GM18499 (cell line): ENCODE data around the gene RIMBP2.

Experiments
- ATAC-seq: cut with Tn5 transposase; IDR thresholded peaks from one replicate; pipeline ENCODE4 v1.9.1; 2021; ENCODE audit warnings: moderate number of reproducible peaks; ENCODE audit not compliant: insufficient read depth, unreplicated experiment

Gene RIMBP2

GRCh38 chr12:130461447-130461815 lies 254.7 kb downstream of the RIMBP2 start:
- ATAC-seq = no peak

- no peak for ATAC-seq
Observed at GRCh38 chr12:130460611-130461446, 255.3 kb downstream of the RIMBP2 start.

DNA sequence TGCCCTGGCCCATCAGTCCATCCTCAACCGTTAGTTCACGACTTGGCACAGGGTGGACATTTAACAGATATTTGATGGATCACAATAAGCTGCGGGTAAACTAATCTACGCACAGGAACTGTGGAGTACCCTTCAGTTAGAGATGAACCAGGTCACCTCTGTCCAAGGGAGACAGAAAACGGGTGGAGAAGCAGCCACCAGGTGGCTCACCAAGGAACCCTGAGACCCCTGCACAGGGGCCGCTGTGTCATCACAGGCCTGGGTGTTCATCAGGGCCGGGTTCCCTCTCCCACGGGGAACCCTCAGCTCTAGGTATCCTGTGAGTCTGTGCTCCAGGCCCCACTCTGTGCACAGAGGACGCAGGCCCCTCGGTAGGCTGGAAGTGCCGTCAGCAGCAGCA lies 256.2 kb downstream of the RIMBP2 start:
- no peak for ATAC-seq

- ATAC-seq = no peak
Observed at GRCh38 chr12:130458341-130458740, 257.8 kb downstream of the RIMBP2 start.

DNA sequence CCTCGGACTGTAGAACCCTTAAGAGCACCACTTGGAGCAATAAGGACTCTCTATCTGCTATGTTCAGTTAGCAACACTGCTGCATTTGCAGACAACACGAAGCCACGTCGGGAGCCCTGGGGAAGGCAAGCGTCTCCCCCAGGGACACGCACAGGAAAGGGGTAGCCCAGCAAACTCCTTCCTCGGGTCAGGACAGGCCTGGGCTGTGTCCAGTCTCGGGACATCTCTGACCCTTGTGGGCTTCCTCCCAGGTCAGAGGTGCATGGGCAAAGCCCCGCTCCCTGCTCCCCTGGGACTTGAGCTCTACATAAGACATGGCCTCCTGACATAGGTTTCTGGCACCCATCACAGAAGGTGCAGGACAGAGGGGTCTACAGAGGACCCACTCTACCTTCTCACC lies 258.9 kb downstream of the RIMBP2 start:
- ATAC-seq = no peak

- ATAC-seq = no peak
Observed at GRCh38 chr12:130456375-130457199, 259.5 kb downstream of the RIMBP2 start.

- no peak for ATAC-seq
Observed at GRCh38 chr12:130455161-130455560, 260.9 kb downstream of the RIMBP2 start.

DNA sequence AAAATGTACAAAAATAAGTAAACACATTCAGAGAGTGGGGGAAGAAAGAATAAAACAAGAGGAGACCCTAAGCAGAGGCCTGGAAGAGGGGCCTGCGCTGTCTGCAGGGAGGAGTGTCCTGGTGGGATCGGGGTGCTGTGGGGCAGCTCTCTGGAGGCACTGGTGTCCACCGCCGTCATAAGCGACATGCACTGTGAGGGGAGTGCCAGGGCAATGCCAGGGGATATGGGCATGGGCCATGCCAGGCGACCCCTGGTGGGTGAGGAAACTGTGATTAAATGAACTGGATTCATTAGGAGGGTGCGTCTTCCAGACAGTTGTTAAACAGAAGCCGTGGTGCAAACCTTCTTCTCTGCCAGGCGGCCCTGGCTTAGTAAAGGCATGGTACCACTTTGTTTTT lies 261.8 kb downstream of the RIMBP2 start:
- ATAC-seq = no peak

- ATAC-seq = no peak
Observed at GRCh38 chr12:130452546-130452945, 263.6 kb downstream of the RIMBP2 start.

GRCh38 chr12:130451001-130451930 lies 264.8 kb downstream of the RIMBP2 start:
- no peak for ATAC-seq

GRCh38 chr12:130449291-130449690 lies 266.8 kb downstream of the RIMBP2 start:
- ATAC-seq = no peak

- no peak for ATAC-seq
Observed at GRCh38 chr12:130448044-130448821, 267.9 kb downstream of the RIMBP2 start.

DNA sequence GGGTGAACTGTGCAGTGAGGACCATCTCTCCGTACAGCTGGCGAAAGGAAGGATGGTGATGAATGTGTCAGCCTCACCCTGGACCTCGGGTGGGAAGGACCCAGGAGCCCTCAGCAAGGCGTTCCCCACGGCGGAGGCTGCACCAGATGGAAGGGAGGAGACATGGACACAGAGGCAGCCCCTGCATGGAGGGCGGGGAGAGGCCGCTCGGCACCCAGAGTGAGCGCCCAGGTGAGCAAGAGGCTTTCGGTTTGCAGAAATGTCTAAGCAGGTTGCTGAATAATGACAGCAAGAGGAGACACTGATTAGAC lies 268.5 kb downstream of the RIMBP2 start:
- no peak for ATAC-seq

GRCh38 chr12:130446846-130447654 lies 269.0 kb downstream of the RIMBP2 start:
- no peak for ATAC-seq

DNA sequence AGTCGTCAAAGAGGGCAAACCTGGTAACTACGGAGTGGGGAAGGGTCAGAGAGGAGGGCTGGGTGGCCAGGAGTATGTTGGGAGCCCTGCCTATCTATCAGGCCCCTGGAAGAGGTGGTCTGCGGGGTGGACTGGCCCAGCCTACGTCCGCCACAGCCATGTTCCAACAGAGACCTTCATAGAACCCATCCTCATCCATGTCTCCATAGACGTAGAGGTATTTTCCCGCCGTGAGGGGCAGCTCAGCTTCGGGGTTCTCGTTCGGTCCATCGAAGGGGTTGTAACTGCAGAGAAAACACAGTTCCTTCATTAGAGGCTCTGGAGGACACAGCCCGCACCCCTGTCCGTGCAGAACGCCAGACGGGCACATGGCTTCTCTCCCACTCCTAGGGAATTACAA lies 271.1 kb downstream of the RIMBP2 start:
- no peak for ATAC-seq

- no peak for ATAC-seq
Observed at GRCh38 chr12:130444061-130444460, 272.0 kb downstream of the RIMBP2 start.

- no peak for ATAC-seq
Observed at GRCh38 chr12:130441771-130442760, 274.0 kb downstream of the RIMBP2 start.
